Central memory CD8-positive, alpha-beta T cell (primary cell): ENCODE data around the gene USP20.
"Not testable (repeated sequence)": the region's sequence is repeated elsewhere in the genome, so short reads cannot be mapped to it uniquely, and the experiment has no call there.

Source experiments
- ATAC-seq: fragments of 150-1000 bp; cut with Tn5 transposase; replicated peaks from 2 replicates; pipeline ENCODE4 v1.10.0; 2022; ENCODE audit warnings: mild to moderate bottlenecking, moderate FRiP score, moderate number of reproducible peaks; ENCODE audit not compliant: poor library complexity, severe bottlenecking; ENCODE audit errors: extremely low read depth
- DNase-seq, 2 donors: peaks; one replicate each; pipeline ENCODE4 v3.0.0; 2021; ENCODE audit warnings: low spot score in 2 of 2
- H3K27ac Mint-ChIP-seq: one replicate; pipeline ENCODE4 v1.8.0; 2022; ENCODE audit warnings: low read depth, mild to moderate bottlenecking, moderate library complexity, mixed read lengths
- H3K27me3 Mint-ChIP-seq: one replicate; pipeline ENCODE4 v1.8.0; 2022; ENCODE audit warnings: mixed read lengths
- H3K36me3 Mint-ChIP-seq: one replicate; pipeline ENCODE4 v1.8.0; 2022; ENCODE audit warnings: mild to moderate bottlenecking, moderate library complexity, mixed read lengths; ENCODE audit not compliant: insufficient read depth
- H3K4me1 Mint-ChIP-seq: one replicate; pipeline ENCODE4 v1.8.0; 2022; ENCODE audit warnings: mixed read lengths
- H3K4me3 Mint-ChIP-seq: one replicate; pipeline ENCODE4 v1.8.0; 2022; ENCODE audit warnings: mild to moderate bottlenecking, moderate library complexity, mixed read lengths
- H3K9me3 Mint-ChIP-seq: one replicate; pipeline ENCODE4 v1.8.0; 2022; ENCODE audit warnings: mixed read lengths

The USP20 gene

DNA sequence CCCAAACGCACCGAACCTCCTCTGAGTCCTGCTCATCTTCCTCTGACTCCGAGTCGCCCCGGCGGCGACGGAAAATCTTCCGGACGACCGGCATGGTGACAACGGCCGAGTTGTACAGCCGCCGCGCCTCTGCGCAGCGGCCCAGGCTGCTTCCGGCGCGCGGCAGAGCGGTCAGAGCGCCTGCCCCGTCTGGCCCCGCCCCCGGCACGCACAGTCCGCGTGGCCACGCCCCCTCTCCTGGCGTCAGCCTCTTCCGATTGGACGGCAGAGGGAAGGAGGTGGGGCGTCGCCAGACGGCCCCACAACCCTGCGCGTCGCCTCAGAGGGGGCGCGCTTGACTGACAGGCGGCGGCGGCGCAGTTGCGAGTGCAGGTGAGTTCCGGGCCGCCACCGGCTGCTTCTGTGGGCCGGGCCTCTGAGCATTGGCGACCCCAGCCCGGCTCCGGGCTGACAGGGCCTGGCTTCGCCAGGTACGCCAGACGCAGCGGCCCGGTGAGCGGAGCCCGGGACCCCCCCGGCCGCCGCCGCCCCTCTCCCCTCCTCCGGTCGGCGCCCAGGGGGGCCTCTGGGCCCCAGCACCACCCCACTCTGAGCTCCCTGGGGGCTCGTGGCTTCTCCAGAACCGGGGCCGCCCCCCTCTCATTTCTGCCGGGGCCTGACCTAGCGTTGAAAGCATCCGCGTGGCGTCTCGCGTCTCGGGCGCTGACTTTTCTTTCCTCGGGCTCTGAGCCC, at the start of gene USP20, which contains the start of gene C9orf78:
USP20 (plus strand) TSS at position 331 of the 732 bp plus-strand sequence. CDS start 17,098 bp downstream, outside the sequence.
C9orf78 (minus strand) TSS at position 148 of the 732 bp plus-strand sequence; CDS start at position 94, 54 bp downstream.
- ATAC-seq = peak; percentile 94
- Mint-ChIP-seq H3K4me1 (peaks cover 55% of the 10 kb centered on the region), H3K27ac (peak within 1 kb of the TSS; percentile 97), H3K27me3 (no peaks in the 10 kb centered on the region), H3K9me3 (no peaks in the 10 kb centered on the region), H3K4me3 (peak within 1 kb of the TSS; percentile 97), H3K36me3 (peaks cover 46% of the 10 kb centered on the region)
- peak; percentile 91 to 95 for DNase-seq

DNA sequence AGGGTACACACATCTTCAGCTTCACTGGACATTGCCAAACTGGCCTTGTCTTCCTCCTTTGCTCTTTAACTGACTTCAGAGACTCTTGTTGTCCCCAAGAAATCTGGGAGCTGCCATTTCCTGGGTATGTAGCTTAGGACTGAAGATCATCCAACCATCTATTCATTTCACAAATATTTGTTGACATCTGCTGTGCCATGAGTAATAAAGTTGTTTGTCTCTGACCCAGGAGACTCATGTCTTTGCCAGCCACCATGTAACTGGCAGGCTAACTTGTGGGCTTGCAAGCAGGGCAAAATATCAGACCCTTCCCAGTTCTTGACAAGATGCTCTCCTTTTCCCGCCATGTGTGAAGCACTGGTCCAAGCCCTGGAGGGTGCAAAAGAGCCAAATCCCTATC, 49.4 kb upstream of the USP20 start:
- no peak for ATAC-seq
- Mint-ChIP-seq H3K27me3 (peaks cover 33% of the 10 kb centered on the region), H3K27ac (no peak overlapping the region), H3K9me3 (no peaks in the 10 kb centered on the region), H3K4me3 (no peak overlapping the region), H3K4me1 (peaks cover 11% of the 10 kb centered on the region), H3K36me3 (peaks cover 4% of the 10 kb centered on the region)
- no peak for DNase-seq

DNA sequence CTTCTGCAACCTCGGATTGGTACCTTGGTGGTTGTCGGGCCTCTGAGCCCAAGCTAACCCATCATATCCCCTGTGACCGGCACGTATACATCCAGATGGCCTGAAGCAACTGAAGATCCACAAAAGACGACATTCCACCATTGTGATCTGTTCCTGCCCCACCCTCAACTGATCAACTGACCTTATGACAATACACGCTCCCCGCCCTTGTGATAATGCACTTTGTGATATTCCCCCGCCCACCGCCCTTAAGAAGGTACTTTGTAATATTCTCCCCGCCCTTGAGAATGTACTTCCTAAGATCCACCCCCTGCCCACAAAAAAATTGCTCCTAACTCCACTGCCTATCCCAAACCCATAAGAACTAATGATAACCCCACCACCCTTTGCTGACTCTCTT, 48.8 kb upstream of the USP20 start:
- H3K4me3 Mint-ChIP-seq = no peak overlapping the region
- no peak overlapping the region for H3K27ac Mint-ChIP-seq
- no peaks in the 10 kb centered on the region for H3K9me3 Mint-ChIP-seq

DNA sequence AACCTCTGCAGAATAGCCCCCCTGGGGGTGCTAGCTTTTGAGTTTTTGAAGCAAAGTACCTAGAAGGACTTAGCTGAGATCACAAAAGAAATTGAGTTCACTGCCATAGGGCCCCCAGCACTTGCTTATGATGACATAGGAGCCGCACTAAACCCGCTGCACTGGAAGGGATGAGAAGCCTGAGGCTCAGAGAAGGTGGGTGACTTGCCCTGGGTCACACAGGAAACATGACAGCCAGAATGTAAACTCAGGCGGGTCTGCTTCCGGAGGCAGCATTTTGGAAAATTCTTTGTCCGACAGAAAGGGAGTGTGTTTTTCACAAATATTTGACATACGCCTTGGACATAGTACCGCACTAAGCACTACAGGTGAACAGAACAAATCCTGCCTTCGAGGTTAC, 40.7 kb upstream of the USP20 start:
- H3K9me3 Mint-ChIP-seq = no peaks in the 10 kb centered on the region
- peaks cover 4% of the 10 kb centered on the region for H3K4me1 Mint-ChIP-seq
- H3K4me3 Mint-ChIP-seq = no peak overlapping the region
- H3K27me3 Mint-ChIP-seq = peaks cover 18% of the 10 kb centered on the region
- no peak overlapping the region for H3K27ac Mint-ChIP-seq
- peaks cover 2% of the 10 kb centered on the region for H3K36me3 Mint-ChIP-seq
- DNase-seq (no peak), ATAC-seq (no peak)

More for the DNA sequence above, 48.8 kb upstream of the USP20 start:
- DNase-seq (no peak), ATAC-seq (no peak)
- Mint-ChIP-seq H3K27me3 (peaks cover 33% of the 10 kb centered on the region), H3K36me3 (peaks cover 4% of the 10 kb centered on the region), H3K4me1 (peaks cover 11% of the 10 kb centered on the region)

DNA sequence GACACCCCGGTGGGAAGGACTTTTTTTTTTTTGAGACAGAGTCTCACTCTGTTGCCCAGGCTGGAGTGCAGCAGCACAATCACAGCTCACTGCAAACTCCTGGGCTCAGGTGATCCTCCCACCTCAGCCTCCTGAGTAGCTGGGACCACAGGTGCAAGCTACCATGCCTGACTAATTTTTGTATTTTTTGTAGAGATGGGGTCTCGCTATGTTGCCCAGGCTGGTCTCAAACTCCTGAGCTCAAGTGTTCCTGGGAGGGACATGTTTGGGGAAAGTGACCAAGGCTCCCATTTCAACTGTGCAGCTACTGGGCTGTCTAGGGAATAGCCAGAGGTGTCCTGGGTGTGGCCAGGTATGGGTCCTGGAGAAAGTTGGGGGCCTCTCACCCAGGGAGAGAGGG, 39.2 kb upstream of the USP20 start:
- not testable (repeated sequence) for H3K36me3 Mint-ChIP-seq, H3K4me1 Mint-ChIP-seq, H3K9me3 Mint-ChIP-seq, H3K27ac Mint-ChIP-seq, H3K4me3 Mint-ChIP-seq, ATAC-seq, DNase-seq
- peaks cover 18% of the 10 kb centered on the region for H3K27me3 Mint-ChIP-seq

DNA sequence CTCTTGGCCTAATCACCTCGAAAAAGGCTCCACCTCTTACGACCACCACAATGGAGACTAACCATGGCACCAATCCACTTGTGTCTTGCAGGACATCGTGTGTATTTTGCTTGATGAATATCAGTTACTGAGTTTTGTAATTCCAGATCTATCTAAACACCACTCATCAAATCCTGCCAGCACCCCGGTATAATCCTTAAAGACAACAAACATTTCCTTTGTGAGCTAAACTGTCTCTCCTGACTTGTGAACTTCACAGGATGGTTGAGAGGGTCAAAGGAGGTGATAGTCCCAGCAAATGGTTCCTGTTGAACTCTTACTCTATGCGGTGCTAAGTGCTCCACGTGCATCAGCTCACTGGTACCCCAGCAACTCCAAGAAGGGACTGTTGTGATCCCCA, 36.3 kb upstream of the USP20 start:
- Mint-ChIP-seq H3K27me3 (peaks cover 18% of the 10 kb centered on the region), H3K27ac (no peak overlapping the region), H3K9me3 (no peaks in the 10 kb centered on the region), H3K4me1 (no peaks in the 10 kb centered on the region), H3K36me3 (peaks cover 4% of the 10 kb centered on the region), H3K4me3 (no peak overlapping the region)
- DNase-seq (no peak), ATAC-seq (no peak)

DNA sequence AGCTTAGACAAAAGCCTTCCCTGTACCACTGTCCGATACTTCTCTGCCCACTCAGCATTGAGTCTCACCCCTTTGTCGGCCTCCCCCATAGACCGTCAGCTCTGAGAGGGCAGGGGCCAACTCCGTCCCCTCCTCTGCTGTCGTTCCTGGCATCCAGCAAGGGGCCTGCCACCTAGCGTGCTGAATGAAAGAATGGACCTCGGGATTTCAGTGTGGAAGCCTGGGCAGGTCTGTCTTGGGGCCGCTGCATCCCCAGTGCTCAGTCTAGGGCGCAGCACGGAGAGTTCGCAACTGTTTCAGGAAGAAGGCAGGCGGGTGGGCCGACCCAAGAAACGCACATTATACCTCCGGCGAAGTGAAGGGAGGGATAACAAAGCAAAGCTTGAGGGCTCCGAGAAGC, 33.8 kb upstream of the USP20 start:
- no peaks in the 10 kb centered on the region for H3K9me3 Mint-ChIP-seq
- H3K27ac Mint-ChIP-seq = no peak overlapping the region
- ATAC-seq (no peak), DNase-seq (no peak)
- H3K4me1 Mint-ChIP-seq = peaks cover 10% of the 10 kb centered on the region
- H3K27me3 Mint-ChIP-seq = no peaks in the 10 kb centered on the region
- H3K36me3 Mint-ChIP-seq = peaks cover 16% of the 10 kb centered on the region
- H3K4me3 Mint-ChIP-seq = peak overlapping the region; percentile 67

DNA sequence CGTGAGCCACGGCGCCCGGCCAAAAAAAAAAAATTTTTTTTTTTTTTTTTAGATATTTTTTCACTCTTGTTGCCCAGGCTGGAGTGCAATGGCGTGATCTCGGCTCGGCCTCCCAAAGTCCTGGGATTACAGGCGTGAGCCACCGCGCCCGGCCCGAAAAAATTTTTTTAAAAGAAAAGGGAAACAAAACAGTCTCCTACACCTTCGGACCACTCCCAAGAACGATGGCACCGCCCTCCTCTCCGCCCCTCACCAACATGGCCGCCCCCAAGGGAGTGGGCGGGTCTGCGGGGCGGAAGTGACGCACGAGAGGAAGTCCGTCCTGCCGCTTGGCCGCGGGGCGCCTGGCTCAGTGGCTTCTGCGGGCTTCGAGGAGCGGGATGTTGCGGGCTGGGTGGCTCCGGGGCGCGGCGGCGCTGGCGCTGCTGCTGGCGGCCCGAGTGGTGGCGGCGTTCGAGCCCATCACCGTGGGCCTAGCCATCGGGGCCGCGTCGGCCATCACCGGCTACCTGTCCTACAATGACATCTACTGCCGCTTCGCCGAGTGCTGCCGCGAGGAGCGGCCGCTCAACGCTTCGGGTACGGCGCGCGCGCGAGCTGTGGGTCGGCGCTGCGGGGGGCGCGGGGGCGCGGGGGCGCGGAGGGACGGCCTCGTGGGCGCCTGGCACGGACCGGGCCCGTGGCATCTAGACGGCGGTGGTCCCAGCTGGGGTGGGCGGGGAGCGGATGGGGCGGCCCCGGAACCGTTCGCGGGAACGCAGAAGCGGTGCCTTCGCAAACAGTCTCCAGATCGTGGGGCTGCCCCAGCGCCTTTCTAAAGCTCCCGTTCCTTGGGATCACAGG, 32.2 kb upstream of the USP20 start, which contains the start of gene TOR1B:
TOR1B (plus strand) TSS at position 352 of the 843 bp plus-strand sequence; CDS start at position 381, 29 bp downstream.
- Mint-ChIP-seq H3K36me3 (peaks cover 26% of the 10 kb centered on the region), H3K27ac (peak within 1 kb of the TSS; percentile 88), H3K4me1 (peaks cover 10% of the 10 kb centered on the region), H3K9me3 (no peaks in the 10 kb centered on the region), H3K27me3 (no peaks in the 10 kb centered on the region), H3K4me3 (peak within 1 kb of the TSS; percentile 87)
- ATAC-seq (peak; percentile 93), DNase-seq (peak; percentile 95)

DNA sequence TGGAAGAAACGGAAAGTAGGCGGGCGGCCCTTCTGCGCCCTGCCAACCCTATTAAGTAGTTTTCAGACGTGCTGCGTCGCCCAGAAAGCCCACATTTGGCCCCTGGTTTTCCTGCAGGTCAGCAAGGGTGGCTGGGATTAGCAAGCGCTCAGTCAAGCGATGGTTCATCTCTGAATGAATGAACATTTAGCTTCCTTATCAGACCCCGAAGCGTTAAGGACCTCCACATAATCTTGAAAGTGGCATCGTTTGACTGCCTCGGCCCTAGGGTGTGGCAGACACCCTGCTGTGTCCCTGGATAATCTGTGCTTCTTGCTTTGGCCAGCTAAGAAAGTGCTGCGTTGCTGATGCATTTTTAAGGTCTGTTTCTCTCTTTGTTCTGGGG, 31.6 kb upstream of the USP20 start:
- no peaks in the 10 kb centered on the region for H3K9me3 Mint-ChIP-seq
- no peak overlapping the region for H3K27ac Mint-ChIP-seq
- H3K4me1 Mint-ChIP-seq = peaks cover 10% of the 10 kb centered on the region
- no peak for DNase-seq
- H3K36me3 Mint-ChIP-seq = peaks cover 29% of the 10 kb centered on the region
- ATAC-seq = no peak
- no peaks in the 10 kb centered on the region for H3K27me3 Mint-ChIP-seq
- H3K4me3 Mint-ChIP-seq = peak overlapping the region; percentile 87

DNA sequence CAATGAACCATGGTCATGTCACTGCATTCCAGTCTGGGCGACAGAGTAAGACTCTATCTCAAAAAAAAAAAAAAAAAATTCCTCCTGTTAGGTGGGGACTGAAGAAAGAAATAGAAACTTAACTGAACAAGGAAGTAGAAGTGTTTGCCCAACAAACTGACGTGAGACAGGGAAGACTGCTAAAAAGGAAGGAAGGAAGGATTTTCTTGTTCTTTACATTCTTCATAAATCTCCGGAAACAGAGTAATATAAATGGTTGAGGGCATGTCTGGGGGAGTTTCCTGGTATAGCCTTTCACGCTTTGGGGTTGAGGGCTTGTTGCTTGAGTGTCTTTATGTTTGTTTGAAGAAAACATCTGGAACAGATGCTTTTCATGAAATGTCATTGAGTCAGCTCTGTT, 29.2 kb upstream of the USP20 start:
- DNase-seq = no peak
- Mint-ChIP-seq H3K27ac (peak overlapping the region; percentile 82), H3K9me3 (no peaks in the 10 kb centered on the region), H3K4me1 (peaks cover 10% of the 10 kb centered on the region), H3K27me3 (no peaks in the 10 kb centered on the region), H3K36me3 (peaks cover 40% of the 10 kb centered on the region), H3K4me3 (no peak overlapping the region)
- ATAC-seq = no peak

DNA sequence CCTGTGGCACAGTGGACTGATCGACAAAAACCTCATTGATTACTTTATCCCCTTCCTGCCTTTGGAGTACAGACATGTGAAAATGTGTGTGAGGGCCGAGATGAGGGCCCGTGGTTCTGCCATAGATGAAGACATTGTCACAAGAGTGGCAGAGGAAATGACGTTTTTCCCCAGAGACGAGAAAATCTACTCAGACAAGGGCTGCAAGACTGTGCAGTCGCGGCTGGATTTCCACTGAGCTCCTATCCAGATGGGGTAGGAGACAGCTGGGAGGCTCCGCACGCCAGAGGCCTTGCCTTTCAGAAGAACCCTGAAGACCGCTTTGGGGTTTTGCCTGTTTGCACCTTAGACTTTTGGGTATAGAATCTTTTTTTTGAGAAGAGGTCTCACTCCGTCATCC, 25.9 kb upstream of the USP20 start:
- Mint-ChIP-seq H3K27ac (no peak overlapping the region), H3K4me3 (no peak overlapping the region), H3K36me3 (peaks cover 46% of the 10 kb centered on the region), H3K9me3 (no peaks in the 10 kb centered on the region), H3K27me3 (no peaks in the 10 kb centered on the region), H3K4me1 (peaks cover 17% of the 10 kb centered on the region)
- DNase-seq (no peak), ATAC-seq (no peak)

DNA sequence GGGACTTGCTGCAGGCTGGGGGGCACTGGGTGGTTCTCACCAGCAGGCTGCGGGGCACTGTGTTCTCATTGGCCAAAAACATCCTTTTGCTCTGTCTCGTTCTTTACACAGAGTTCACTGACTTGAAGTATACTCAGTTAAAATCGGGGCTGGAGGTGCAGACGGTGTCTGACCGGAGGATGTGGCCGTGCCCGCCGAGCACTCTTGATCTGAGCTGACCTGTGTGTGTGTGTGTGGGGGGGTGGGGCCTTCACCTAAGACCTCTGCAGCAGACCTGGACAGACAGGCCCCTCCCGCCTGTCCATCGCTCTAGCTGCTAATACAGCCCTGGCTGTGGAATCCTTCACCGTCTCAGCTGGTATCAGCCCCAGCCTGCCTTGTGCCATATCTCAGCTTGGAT, 25.1 kb upstream of the USP20 start:
- Mint-ChIP-seq H3K4me1 (peaks cover 23% of the 10 kb centered on the region), H3K27me3 (no peaks in the 10 kb centered on the region), H3K27ac (no peak overlapping the region), H3K9me3 (no peaks in the 10 kb centered on the region), H3K36me3 (peaks cover 46% of the 10 kb centered on the region), H3K4me3 (no peak overlapping the region)
- no peak for ATAC-seq
- no peak for DNase-seq
